ENCODE data around the gene NSUN4.
"Not testable (repeated sequence)": the region's sequence is repeated elsewhere in the genome, so short reads cannot be mapped to it uniquely, and the experiment has no call there.

NSUN4 gene

DNA sequence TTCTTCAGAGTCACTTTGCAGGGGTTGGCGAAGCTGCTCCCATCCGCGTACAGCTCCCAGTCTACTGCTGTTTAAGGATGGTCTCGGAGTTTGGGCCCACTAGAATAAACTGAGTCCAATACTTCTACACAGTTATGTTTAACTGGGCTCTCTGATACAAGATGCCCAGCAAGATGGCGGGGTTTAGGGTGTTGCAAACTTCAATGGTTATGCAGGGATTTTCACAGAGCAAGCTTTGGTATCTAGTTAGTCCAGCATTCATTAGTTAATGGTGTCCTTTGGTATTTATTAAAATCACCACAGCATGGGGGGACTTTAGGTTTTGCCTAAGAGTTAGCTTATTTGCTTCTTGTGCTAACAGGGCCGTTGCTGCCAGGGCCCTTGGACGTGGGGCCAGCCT lies 12.4 kb upstream of the NSUN4 start:
- DNase-seq (ENCODE audit: low read depth) = not testable (repeated sequence)

DNA sequence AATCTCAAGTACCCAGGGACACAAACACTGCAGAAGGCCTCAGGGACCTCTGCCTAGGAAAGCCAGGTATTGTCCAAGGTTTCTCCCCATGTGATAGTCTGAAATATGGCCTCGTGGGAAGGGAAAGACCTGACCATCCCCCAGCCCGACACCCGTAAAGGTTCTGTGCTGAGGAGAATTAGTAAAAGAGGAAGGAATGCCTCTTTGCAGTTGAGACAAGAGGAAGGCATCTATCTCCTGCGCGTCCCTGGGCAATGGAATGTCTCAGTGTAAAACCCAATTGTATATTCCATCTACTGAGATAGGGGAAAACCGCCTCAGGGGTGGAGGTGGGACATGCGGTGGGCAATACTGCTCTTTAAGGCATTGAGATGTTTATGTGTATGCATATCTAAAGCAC lies 10.8 kb upstream of the NSUN4 start:
- not testable (repeated sequence) for DNase-seq (ENCODE audit: low read depth)

DNA sequence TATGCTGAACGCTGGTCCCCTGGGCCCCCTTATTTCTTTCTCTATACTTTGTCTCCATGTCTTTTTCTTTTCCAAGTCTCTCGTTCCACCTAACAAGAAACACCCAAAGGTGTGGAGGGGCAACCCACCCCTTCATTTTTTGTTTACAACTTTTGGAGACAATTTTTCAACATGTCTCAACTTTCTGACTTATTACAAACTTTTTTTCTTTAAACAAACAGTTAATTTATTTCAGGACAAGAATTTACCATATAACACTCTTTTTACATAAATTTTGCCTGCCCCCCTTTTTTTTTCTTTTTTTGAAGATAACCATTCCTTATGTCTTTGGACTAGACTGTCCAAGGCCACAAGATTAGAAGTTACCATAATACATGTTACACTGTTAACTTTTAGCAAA lies 10.2 kb upstream of the NSUN4 start:
- not testable (repeated sequence) for DNase-seq (ENCODE audit: low read depth)

DNA sequence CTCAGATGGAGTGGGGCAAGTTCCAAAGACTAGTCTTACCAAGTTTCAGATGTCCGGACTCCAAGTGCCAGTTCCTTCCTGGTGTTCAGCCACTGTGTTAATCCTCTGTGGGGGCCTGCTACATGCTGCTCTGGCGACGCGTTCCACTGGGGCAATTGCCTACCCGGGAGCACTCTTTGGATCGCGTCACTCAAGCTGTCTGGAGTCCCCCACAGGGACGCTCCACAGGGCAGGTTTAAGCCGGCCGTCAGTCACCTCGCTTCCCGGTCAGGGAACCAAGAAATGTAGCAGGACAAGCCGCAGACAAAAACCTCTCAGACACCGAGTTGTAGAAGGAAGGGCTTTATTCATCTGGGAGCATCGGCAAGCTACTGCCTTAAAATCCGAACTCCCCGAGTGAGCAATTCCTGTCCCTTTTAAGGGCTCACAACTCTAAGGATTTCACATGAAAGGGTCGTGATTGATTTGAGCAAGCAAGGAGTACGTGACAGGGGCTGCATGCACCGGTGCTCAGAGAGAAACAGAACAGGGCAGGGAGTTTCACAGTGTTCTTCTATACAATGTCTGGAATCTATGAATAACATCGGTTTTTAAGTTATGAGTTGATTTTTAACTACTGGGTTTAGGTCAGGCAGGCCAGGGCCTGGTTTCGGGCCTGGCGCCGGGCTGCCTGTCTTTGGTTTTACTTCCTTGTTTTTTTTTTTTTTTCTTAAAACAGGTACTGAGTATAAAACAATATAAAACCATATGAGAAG lies 8.6 kb upstream of the NSUN4 start:
- not testable (repeated sequence) for DNase-seq (ENCODE audit: low read depth)

GRCh38 chr1:46333300-46334029 lies 7.1 kb upstream of the NSUN4 start:
- no peak for DNase-seq (ENCODE audit: low read depth)

GRCh38 chr1:46334030-46334384 lies 6.6 kb upstream of the NSUN4 start:
- no peak for DNase-seq (ENCODE audit: low read depth)

- DNase-seq (ENCODE audit: low read depth) = no peak
Measured at GRCh38 chr1:46335081-46335480, 5.5 kb upstream of the NSUN4 start.

GRCh38 chr1:46337409-46337808 lies 3.2 kb upstream of the NSUN4 start:
- DNase-seq (ENCODE audit: low read depth) = not testable (repeated sequence)

- DNase-seq (ENCODE audit: low read depth) = no peak
Measured at GRCh38 chr1:46341222-46342083, 846 bp downstream of the NSUN4 start.

- no peak for DNase-seq (ENCODE audit: low read depth)
Measured at GRCh38 chr1:46342084-46342656, 1.6 kb downstream of the NSUN4 start.

- no peak for DNase-seq (ENCODE audit: low read depth)
Measured at GRCh38 chr1:46342677-46343350, 2.2 kb downstream of the NSUN4 start.

DNA sequence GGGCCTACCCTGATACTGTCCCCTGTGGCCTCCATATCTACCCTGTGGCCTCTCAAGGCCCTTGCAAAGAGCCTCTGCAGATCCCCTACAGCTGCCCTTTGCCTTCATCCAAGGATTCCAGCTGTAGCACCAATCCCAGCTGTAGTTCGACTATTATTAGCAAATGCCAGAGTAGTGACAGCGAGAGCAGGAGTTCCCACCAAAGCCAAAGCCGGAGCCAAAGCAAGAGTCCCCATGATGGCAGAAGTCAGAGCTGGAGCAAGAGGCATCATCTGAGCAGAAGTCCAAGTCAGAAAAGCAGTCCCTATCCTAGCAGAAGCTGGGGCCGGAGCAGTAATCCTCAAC lies 2.7 kb downstream of the NSUN4 start:
- DNase-seq (ENCODE audit: low read depth) = no peak

GRCh38 chr1:46343705-46344104 lies 3.1 kb downstream of the NSUN4 start:
- no peak for DNase-seq (ENCODE audit: low read depth)

GRCh38 chr1:46344481-46344880 lies 3.9 kb downstream of the NSUN4 start:
- no peak for DNase-seq (ENCODE audit: low read depth)

- DNase-seq (ENCODE audit: low read depth) = no peak
Measured at GRCh38 chr1:46345281-46345680, 4.7 kb downstream of the NSUN4 start.

GRCh38 chr1:46352363-46352762 lies 11.8 kb downstream of the NSUN4 start:
- DNase-seq (ENCODE audit: low read depth) = no peak

DNA sequence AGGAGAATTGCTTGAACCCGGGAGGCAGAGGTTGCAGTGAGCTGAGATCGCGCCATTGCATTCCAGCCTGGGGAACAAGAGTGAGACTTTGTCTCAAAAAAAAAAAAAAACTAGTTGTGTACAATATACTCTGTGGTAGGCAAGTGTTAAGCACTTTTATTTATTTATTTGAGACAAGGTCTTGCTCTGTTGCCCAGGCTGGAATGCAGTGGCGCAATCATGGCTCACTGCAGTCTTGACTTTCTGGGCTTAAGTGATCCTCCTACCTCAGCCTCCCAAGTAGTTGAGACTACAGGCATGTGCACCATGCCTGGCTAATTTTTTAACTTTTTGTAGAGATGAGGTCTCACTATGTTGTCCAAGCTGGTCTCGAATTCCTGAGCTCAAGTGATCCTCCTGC lies 15.3 kb downstream of the NSUN4 start:
- DNase-seq (ENCODE audit: low read depth) = not testable (repeated sequence)

DNA sequence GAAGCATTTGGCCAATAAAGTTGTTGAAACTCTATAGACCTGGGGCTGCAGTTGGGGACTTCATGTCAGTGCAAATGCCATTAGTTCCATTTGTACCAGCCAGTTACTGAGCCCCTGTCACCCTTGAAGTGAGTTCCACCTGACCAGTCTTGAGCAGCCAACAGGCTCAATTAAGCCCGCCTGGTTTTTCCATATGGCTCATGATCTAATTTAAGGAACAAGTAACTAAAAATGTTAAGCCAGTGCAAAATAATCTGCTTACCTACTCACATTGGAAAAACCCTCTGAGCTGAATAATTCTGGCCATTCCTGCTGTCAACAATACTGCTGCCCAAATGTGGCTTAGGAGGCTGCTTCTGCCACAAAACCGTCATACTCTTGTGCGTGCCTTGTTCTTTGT lies 21.6 kb downstream of the NSUN4 start:
- no peak for DNase-seq (ENCODE audit: low read depth)

DNA sequence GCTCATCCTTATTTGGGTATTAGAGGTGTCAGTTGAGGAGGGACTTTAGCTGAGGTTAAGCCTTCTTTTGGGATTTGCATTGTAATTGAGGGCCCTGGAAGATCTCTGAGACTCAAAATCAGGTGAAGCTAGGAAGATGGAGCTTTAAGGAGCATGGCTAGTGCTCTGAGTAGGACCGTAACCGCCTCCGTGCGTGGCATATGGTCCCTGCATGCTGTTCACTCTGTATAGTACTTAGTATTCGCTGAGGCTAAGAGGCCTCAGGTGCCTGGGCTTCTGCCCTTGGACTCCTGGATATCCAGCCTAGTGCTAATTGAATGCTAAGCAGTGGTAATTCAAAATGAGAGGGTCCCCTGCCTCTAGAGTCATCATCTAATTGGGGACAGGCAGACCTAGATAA lies 22.5 kb downstream of the NSUN4 start:
- no peak for DNase-seq (ENCODE audit: low read depth)

DNA sequence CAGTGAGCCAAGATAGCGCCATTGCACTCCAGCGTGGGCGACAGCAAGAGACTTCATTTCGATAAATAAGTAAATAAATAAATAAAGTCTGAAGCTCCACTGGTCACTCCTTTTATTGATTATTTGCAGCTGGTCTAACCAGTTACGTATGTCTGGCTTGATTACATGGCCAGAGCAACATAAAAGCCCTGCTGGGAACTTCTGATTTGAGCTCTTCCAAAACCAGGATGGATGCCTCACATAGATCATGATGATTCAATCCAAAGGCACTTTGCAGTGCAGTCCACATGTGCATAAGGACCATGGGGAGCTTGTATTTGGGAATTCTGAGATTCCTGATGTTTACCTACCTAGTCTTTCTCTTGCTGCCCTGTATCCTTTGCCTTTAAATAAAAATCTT lies 24.0 kb downstream of the NSUN4 start:
- DNase-seq (ENCODE audit: low read depth) = no peak

- DNase-seq (ENCODE audit: low read depth) = not testable (repeated sequence)
Measured at GRCh38 chr1:46365796-46366195, 25.2 kb downstream of the NSUN4 start.

GRCh38 chr1:46367072-46367471 lies 26.5 kb downstream of the NSUN4 start:
- no peak for DNase-seq (ENCODE audit: low read depth)
